ENCODE results near the gene OTOP1. TPM values are rescaled to one million over a fixed set of nuclear protein-coding genes. Genes with fewer than 3 reads are reported as not detected.
"Not testable (repeated sequence)": the region's sequence is repeated elsewhere in the genome, so short reads cannot be mapped to it uniquely, and the experiment has no call there.

OTOP1 gene
- total RNA-seq, 3 donors from 2014 or later = not detected

GRCh38 chr4:4249342-4249741, 22.6 kb upstream of the OTOP1 start:
- not testable (repeated sequence) for H3K27me3 Mint-ChIP-seq (ENCODE audit: low read depth); ATAC-seq; DNase-seq; H3K9me3 Mint-ChIP-seq
- Mint-ChIP-seq H3K4me3 (peak overlapping the region; percentile 98), H3K4me1 (ENCODE audit: low read depth) (peaks cover 20% of the 10 kb centered on the region), H3K36me3 (ENCODE audit: insufficient read depth) (peaks cover 18% of the 10 kb centered on the region)

GRCh38 chr4:4248885-4249203, 22.1 kb upstream of the OTOP1 start:
- no peaks in the 10 kb centered on the region for H3K9me3 Mint-ChIP-seq
- peak overlapping the region; percentile 98 for H3K4me3 Mint-ChIP-seq
- H3K27me3 Mint-ChIP-seq (ENCODE audit: low read depth) = no peaks in the 10 kb centered on the region
- peaks cover 20% of the 10 kb centered on the region for H3K4me1 Mint-ChIP-seq (ENCODE audit: low read depth)
- ATAC-seq = no peak
- no peak for DNase-seq
- peaks cover 20% of the 10 kb centered on the region for H3K36me3 Mint-ChIP-seq (ENCODE audit: insufficient read depth)

- Mint-ChIP-seq H3K36me3 (ENCODE audit: insufficient read depth) (peaks cover 24% of the 10 kb centered on the region), H3K4me3 (peak within 1 kb of the TSS; percentile 98), H3K9me3 (no peaks in the 10 kb centered on the region), H3K27me3 (ENCODE audit: low read depth) (no peaks in the 10 kb centered on the region), H3K4me1 (ENCODE audit: low read depth) (peaks cover 20% of the 10 kb centered on the region)
- ATAC-seq = peak; percentile 99
- peak; percentile 87 for DNase-seq
These were observed 21.5 kb upstream of the OTOP1 start, which contains the start of gene TMEM128 for GRCh38 chr4:4248029-4248884. TSS of gene TMEM128 (minus strand) at chr4:4248223. CDS start at chr4:4248202, 21 bp downstream.

- no peaks in the 10 kb centered on the region for H3K9me3 Mint-ChIP-seq
- H3K36me3 Mint-ChIP-seq (ENCODE audit: insufficient read depth) = peaks cover 24% of the 10 kb centered on the region
- ATAC-seq (peak; percentile 11 to 18), DNase-seq (no peak)
- H3K4me3 Mint-ChIP-seq = peak overlapping the region; percentile 98
- H3K4me1 Mint-ChIP-seq (ENCODE audit: low read depth) = peaks cover 20% of the 10 kb centered on the region
- no peaks in the 10 kb centered on the region for H3K27me3 Mint-ChIP-seq (ENCODE audit: low read depth)
These were observed 20.9 kb upstream of the OTOP1 start for GRCh38 chr4:4247696-4248028.

GRCh38 chr4:4245172-4245571, 18.4 kb upstream of the OTOP1 start:
- no peaks in the 10 kb centered on the region for H3K27me3 Mint-ChIP-seq (ENCODE audit: low read depth)
- H3K36me3 Mint-ChIP-seq (ENCODE audit: insufficient read depth) = peaks cover 33% of the 10 kb centered on the region
- no peaks in the 10 kb centered on the region for H3K9me3 Mint-ChIP-seq
- DNase-seq (no peak), ATAC-seq (no peak)
- H3K4me3 Mint-ChIP-seq = no peak overlapping the region
- peaks cover 20% of the 10 kb centered on the region for H3K4me1 Mint-ChIP-seq (ENCODE audit: low read depth)

- peaks cover 34% of the 10 kb centered on the region for H3K36me3 Mint-ChIP-seq (ENCODE audit: insufficient read depth)
- H3K4me1 Mint-ChIP-seq (ENCODE audit: low read depth); H3K4me3 Mint-ChIP-seq: not testable (repeated sequence)
These were observed 12.8 kb upstream of the OTOP1 start for GRCh38 chr4:4239551-4239950.

GRCh38 chr4:4233610-4234009, 6.9 kb upstream of the OTOP1 start:
- ATAC-seq (no peak), DNase-seq (no peak)
- Mint-ChIP-seq H3K9me3 (peaks cover 15% of the 10 kb centered on the region), H3K4me3 (no peak overlapping the region), H3K27me3 (ENCODE audit: low read depth) (peaks cover 15% of the 10 kb centered on the region), H3K4me1 (ENCODE audit: low read depth) (no peaks in the 10 kb centered on the region), H3K36me3 (ENCODE audit: insufficient read depth) (peaks cover 15% of the 10 kb centered on the region)

More at GRCh38 chr4:4239551-4239950, 12.8 kb upstream of the OTOP1 start:
- DNase-seq; ATAC-seq; H3K27me3 Mint-ChIP-seq (ENCODE audit: low read depth); H3K9me3 Mint-ChIP-seq: not testable (repeated sequence)

GRCh38 chr4:4228356-4228668, 1.6 kb upstream of the OTOP1 start:
- ATAC-seq (no peak), DNase-seq (no peak)
- H3K36me3 Mint-ChIP-seq (ENCODE audit: insufficient read depth) = peaks cover 2% of the 10 kb centered on the region
- peaks cover 5% of the 10 kb centered on the region for H3K4me1 Mint-ChIP-seq (ENCODE audit: low read depth)
- peaks cover 53% of the 10 kb centered on the region for H3K27me3 Mint-ChIP-seq (ENCODE audit: low read depth)
- H3K9me3 Mint-ChIP-seq = peaks cover 7% of the 10 kb centered on the region
- H3K4me3 Mint-ChIP-seq = no peak overlapping the region

- Mint-ChIP-seq H3K4me1 (ENCODE audit: low read depth) (peaks cover 5% of the 10 kb centered on the region), H3K36me3 (ENCODE audit: insufficient read depth) (peaks cover under 1% of the 10 kb centered on the region), H3K27me3 (ENCODE audit: low read depth) (peaks cover 58% of the 10 kb centered on the region), H3K4me3 (no peak overlapping the region), H3K9me3 (peaks cover under 1% of the 10 kb centered on the region)
- ATAC-seq (no peak), DNase-seq (no peak)
These were observed 1.0 kb upstream of the OTOP1 start for GRCh38 chr4:4227510-4228355.

GRCh38 chr4:4225915-4226605, 669 bp downstream of the OTOP1 start:
- Mint-ChIP-seq H3K4me3 (no peak overlapping the region), H3K27me3 (ENCODE audit: low read depth) (peaks cover 68% of the 10 kb centered on the region), H3K4me1 (ENCODE audit: low read depth) (peaks cover 5% of the 10 kb centered on the region), H3K36me3 (ENCODE audit: insufficient read depth) (no peaks in the 10 kb centered on the region), H3K9me3 (no peaks in the 10 kb centered on the region)
- DNase-seq (no peak), ATAC-seq (no peak)

GRCh38 chr4:4217113-4217512, 9.6 kb downstream of the OTOP1 start:
- no peak overlapping the region for H3K4me3 Mint-ChIP-seq
- ATAC-seq = no peak
- no peaks in the 10 kb centered on the region for H3K9me3 Mint-ChIP-seq
- H3K36me3 Mint-ChIP-seq (ENCODE audit: insufficient read depth) = no peaks in the 10 kb centered on the region
- no peaks in the 10 kb centered on the region for H3K4me1 Mint-ChIP-seq (ENCODE audit: low read depth)
- H3K27me3 Mint-ChIP-seq (ENCODE audit: low read depth) = peaks cover 34% of the 10 kb centered on the region
- no peak for DNase-seq

- no peaks in the 10 kb centered on the region for H3K9me3 Mint-ChIP-seq
- DNase-seq = no peak
These were observed 10.1 kb downstream of the OTOP1 start for GRCh38 chr4:4216648-4217047.

GRCh38 chr4:4213674-4214073, 13.1 kb downstream of the OTOP1 start:
- ATAC-seq = not testable (repeated sequence)

More at GRCh38 chr4:4216648-4217047, 10.1 kb downstream of the OTOP1 start:
- Mint-ChIP-seq H3K36me3 (ENCODE audit: insufficient read depth) (no peaks in the 10 kb centered on the region), H3K4me1 (ENCODE audit: low read depth) (no peaks in the 10 kb centered on the region), H3K4me3 (no peak overlapping the region), H3K27me3 (ENCODE audit: low read depth) (peaks cover 29% of the 10 kb centered on the region)
- ATAC-seq = no peak

GRCh38 chr4:4206204-4206603, 20.5 kb downstream of the OTOP1 start:
- Mint-ChIP-seq H3K9me3 (peaks cover 4% of the 10 kb centered on the region), H3K36me3 (ENCODE audit: insufficient read depth) (no peaks in the 10 kb centered on the region), H3K27me3 (ENCODE audit: low read depth) (peaks cover 65% of the 10 kb centered on the region), H3K4me1 (ENCODE audit: low read depth) (no peaks in the 10 kb centered on the region), H3K4me3 (no peak overlapping the region)
- DNase-seq = no peak
- ATAC-seq = no peak

More at GRCh38 chr4:4213674-4214073, 13.1 kb downstream of the OTOP1 start:
- H3K36me3 Mint-ChIP-seq (ENCODE audit: insufficient read depth); DNase-seq; H3K9me3 Mint-ChIP-seq; H3K4me3 Mint-ChIP-seq; H3K4me1 Mint-ChIP-seq (ENCODE audit: low read depth): not testable (repeated sequence)
- H3K27me3 Mint-ChIP-seq (ENCODE audit: low read depth) = peaks cover 37% of the 10 kb centered on the region
